Activated B cell treated with CpG ODN at 0.5 μM for 24 hours (primary cell): ENCODE results near the gene SMIM14. TPM values are rescaled to one million over a fixed set of nuclear protein-coding genes. Genes with fewer than 3 reads are reported as not detected.
A peak's percentile ranks its signal among the peaks of the same experiment; 100 is the strongest.

Experiments
- ATAC-seq: fragments of 200-7000 bp; cut with Tn5 transposase; one replicate; pipeline ENCODE4 v1.10.0; 2021; ENCODE audit warnings: low read depth, mild to moderate bottlenecking, moderate library complexity
- CTCF ChIA-PET: fragments of 350-600 bp; sonication (Branson Sonifier 250); formaldehyde crosslinking; loops from one replicate; lab custom pipeline; 2021; ENCODE audit warnings: antibody characterized with exemption; lab: Charles Lee
- POLR2A ChIA-PET: fragments of 350-600 bp; sonication (Branson Sonifier 250); formaldehyde crosslinking; loops from one replicate; lab custom pipeline; 2021; ENCODE audit warnings: antibody characterized with exemption; lab: Charles Lee
- DNase-seq: peaks from one replicate; pipeline ENCODE4 v3.0.0; 2022
- H3K27ac Mint-ChIP-seq: one replicate; pipeline ENCODE4 v1.8.0; 2020; ENCODE audit warnings: mixed read lengths
- H3K27me3 Mint-ChIP-seq: one replicate; pipeline ENCODE4 v1.8.0; 2021; ENCODE audit warnings: mixed read lengths
- H3K36me3 Mint-ChIP-seq: one replicate; pipeline ENCODE4 v1.8.0; 2021; ENCODE audit warnings: low read depth, mixed read lengths
- H3K4me1 Mint-ChIP-seq: one replicate; pipeline ENCODE4 v1.8.0; 2021; ENCODE audit warnings: mixed read lengths
- H3K4me3 Mint-ChIP-seq: one replicate; pipeline ENCODE4 v1.8.0; 2020; ENCODE audit warnings: mild to moderate bottlenecking, mixed read lengths
- H3K9me3 Mint-ChIP-seq: one replicate; pipeline ENCODE4 v1.8.0; 2020; ENCODE audit warnings: mixed read lengths
- intact Hi-C: fragments of 100-400 bp; cut with micrococcal nuclease; formaldehyde crosslinking; loops from one replicate; pipeline ENCODE4 v1.15.1; 2024
- total RNA-seq: library from RNA; stranded (reverse); gene quantifications from 2 replicates; pipeline ENCODE4 v1.2.3, GENCODE V29; 2022
- TF ChIP-seq, protein P1 (sequence below): fragments of 200-600 bp; IDR thresholded peaks from one replicate; pipeline ENCODE4 v1.8.0; 2022; ENCODE audit warnings: antibody characterized with exemption, mild to moderate bottlenecking

SMIM14 gene
- total RNA-seq, 1 donor from 2014 or later, result 83.1 TPM

DNA sequence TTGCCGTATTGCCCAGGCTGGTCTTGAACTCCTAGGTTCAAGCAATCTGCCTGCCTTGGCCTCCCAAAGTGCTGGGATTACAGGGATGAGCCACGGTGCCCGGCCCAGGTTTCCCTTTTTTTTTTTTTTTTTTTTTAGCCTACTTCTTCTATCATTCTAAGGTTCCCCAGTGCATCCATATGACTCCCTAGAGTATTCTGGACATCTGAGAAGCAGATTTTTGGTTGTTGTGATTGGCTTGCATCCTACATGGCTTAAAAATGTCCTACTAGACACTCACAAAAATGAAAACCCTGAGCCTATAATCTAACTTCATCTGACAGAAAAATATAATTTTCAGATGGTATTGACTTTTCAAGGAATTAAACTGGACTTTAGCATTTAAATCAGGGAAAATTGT is 41.7 kb downstream of the SMIM14 start:
- POLR2A ChIA-PET, result interaction anchor here (0.8 to 1.3 kb wide), 3 partner anchors 40 to 703 kb away, joined by 4 to 7 read pairs (median 5); partner anchors contain the start of gene SMIM14

DNA sequence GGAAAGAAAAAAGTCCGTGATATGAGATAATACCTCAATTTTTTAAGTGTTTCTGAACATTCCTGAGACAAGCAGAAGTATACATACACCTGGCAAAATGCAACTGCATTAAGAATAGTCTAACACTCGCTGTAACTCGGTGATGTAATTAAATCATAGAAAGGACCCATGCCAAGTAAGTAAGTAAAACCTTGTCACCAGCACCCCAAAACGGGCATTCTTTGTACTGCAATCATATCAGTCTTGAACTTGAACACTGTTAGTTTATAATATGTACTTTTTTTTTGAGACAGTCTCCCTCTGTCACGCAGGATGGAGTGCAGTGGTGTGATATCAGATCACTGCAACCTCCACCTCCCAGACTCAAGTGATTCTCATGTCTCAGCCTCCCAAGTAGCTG is 47.4 kb downstream of the SMIM14 start:
- DNase-seq (no peak), ATAC-seq (no peak)
- intact Hi-C loops, result no loop called here
- H3K4me3 Mint-ChIP-seq, result no peak overlapping the region
- no peaks in the 10 kb centered on the region for H3K27me3 Mint-ChIP-seq
- peaks cover 17% of the 10 kb centered on the region for H3K4me1 Mint-ChIP-seq
- POLR2A ChIA-PET, result no interaction called here
- TF ChIP-seq, protein P1, sequence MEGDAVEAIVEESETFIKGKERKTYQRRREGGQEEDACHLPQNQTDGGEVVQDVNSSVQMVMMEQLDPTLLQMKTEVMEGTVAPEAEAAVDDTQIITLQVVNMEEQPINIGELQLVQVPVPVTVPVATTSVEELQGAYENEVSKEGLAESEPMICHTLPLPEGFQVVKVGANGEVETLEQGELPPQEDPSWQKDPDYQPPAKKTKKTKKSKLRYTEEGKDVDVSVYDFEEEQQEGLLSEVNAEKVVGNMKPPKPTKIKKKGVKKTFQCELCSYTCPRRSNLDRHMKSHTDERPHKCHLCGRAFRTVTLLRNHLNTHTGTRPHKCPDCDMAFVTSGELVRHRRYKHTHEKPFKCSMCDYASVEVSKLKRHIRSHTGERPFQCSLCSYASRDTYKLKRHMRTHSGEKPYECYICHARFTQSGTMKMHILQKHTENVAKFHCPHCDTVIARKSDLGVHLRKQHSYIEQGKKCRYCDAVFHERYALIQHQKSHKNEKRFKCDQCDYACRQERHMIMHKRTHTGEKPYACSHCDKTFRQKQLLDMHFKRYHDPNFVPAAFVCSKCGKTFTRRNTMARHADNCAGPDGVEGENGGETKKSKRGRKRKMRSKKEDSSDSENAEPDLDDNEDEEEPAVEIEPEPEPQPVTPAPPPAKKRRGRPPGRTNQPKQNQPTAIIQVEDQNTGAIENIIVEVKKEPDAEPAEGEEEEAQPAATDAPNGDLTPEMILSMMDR, result no peak
- H3K36me3 Mint-ChIP-seq, result peaks cover 21% of the 10 kb centered on the region
- H3K9me3 Mint-ChIP-seq, result no peaks in the 10 kb centered on the region
- no peak overlapping the region for H3K27ac Mint-ChIP-seq
- CTCF ChIA-PET, result no interaction called here

More for the DNA sequence above, 41.7 kb downstream of the SMIM14 start:
- CTCF ChIA-PET, result no interaction called here
- H3K9me3 Mint-ChIP-seq, result no peaks in the 10 kb centered on the region
- peaks cover 49% of the 10 kb centered on the region for H3K36me3 Mint-ChIP-seq
- H3K27me3 Mint-ChIP-seq, result no peaks in the 10 kb centered on the region
- ATAC-seq, result no peak
- intact Hi-C loops, result no loop called here
- no peak for DNase-seq
- TF ChIP-seq, protein P1, result no peak
- no peak overlapping the region for H3K4me3 Mint-ChIP-seq
- H3K27ac Mint-ChIP-seq, result no peak overlapping the region
- peaks cover 30% of the 10 kb centered on the region for H3K4me1 Mint-ChIP-seq

DNA sequence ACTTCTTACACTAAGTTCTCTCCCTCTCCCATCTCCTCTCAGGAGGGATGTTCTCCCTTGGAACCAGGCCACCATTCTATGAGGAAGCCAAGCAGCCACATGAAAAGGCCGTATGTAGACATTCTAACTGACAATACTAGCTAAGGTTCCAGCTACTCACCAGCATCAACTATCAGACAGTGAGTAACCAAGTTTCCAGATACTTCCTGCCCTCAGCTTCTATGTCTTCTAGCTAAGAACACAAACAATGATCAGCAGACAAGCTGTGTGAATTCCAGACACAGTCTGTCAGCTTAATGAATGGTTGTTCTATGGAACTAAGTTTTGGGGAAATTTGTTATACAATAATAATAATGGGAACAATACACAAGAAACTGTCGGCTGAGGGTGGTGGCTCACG is 50.8 kb downstream of the SMIM14 start:
- CTCF ChIA-PET, result no interaction called here
- intact Hi-C loops, result no loop called here
- no peaks in the 10 kb centered on the region for H3K9me3 Mint-ChIP-seq
- no peak for DNase-seq
- peak overlapping the region; percentile 6 for H3K27ac Mint-ChIP-seq
- ATAC-seq, result no peak
- peaks cover 18% of the 10 kb centered on the region for H3K4me1 Mint-ChIP-seq
- H3K4me3 Mint-ChIP-seq, result no peak overlapping the region
- TF ChIP-seq, protein P1, result no peak
- peaks cover 35% of the 10 kb centered on the region for H3K36me3 Mint-ChIP-seq
- POLR2A ChIA-PET, result interaction anchor here (1.5 kb wide), 1 partner anchor 51 kb away, joined by 6 read pairs; the partner anchor contains the start of gene SMIM14
- H3K27me3 Mint-ChIP-seq, result no peaks in the 10 kb centered on the region

DNA sequence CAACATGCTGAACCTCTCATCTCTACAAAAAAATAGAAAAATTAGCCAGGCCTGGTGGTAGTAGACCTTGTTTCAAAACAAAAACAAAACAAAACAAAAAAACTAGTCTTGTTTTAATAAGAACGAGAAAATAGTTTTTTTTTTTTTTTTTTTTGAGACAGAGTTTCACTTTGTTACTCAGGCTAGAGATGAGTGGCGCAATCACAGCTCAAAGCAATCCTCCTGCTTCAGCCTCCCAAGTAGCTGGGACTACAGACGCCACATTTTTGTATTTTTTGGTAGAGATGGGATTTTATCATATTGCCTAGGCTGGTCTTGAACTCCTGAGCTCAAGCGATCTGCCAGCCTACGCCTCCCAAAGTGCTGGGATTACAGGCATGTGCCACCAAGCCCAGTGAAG is 63.7 kb downstream of the SMIM14 start:
- DNase-seq (no peak), ATAC-seq (no peak)
- intact Hi-C loops, result no loop called here
- H3K4me3 Mint-ChIP-seq, result no peak overlapping the region
- POLR2A ChIA-PET, result interaction anchor here (0.6 to 2.9 kb wide), 6 partner anchors 17 to 153 kb away, joined by 3 to 14 read pairs (median 7); partner anchors contain the start of gene SMIM14
- TF ChIP-seq, protein P1, result no peak
- H3K9me3 Mint-ChIP-seq, result no peaks in the 10 kb centered on the region
- peak overlapping the region; percentile 56 for H3K27ac Mint-ChIP-seq
- CTCF ChIA-PET, result no interaction called here
- H3K27me3 Mint-ChIP-seq, result no peaks in the 10 kb centered on the region
- peaks cover 26% of the 10 kb centered on the region for H3K36me3 Mint-ChIP-seq
- H3K4me1 Mint-ChIP-seq, result peaks cover 24% of the 10 kb centered on the region

DNA sequence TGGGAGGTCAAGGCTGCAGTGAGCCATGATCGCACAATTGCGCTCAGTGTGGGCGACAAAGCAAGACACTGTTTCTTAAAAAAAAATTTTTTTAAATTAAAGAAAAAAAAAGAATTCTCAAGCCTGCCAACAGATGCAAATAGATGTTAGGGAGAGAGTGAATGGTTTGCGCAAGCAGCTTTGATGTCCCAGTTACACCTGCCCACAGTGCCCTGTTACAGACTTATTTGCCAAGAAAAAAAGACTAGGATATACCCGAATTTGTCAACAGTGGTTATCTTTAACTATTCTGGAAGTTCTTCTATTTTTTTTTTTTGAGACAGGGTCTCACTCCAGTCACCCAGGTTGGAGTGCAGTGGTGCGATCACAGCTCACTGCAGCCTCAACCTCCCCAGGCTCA is 67.2 kb downstream of the SMIM14 start:
- POLR2A ChIA-PET, result interaction anchor here (0.5 kb wide), 1 partner anchor 24 kb away, joined by 4 read pairs; no protein-coding TSS in a partner anchor
- H3K4me1 Mint-ChIP-seq, result peaks cover 33% of the 10 kb centered on the region

More for the DNA sequence above, 67.2 kb downstream of the SMIM14 start:
- H3K27ac Mint-ChIP-seq, result no peak overlapping the region
- H3K36me3 Mint-ChIP-seq, result peaks cover 25% of the 10 kb centered on the region
- CTCF ChIA-PET, result interaction anchor here (0.6 kb wide), 1 partner anchor 405 kb away, joined by 3 read pairs; no protein-coding TSS in a partner anchor
- H3K4me3 Mint-ChIP-seq, result no peak overlapping the region
- ATAC-seq, result no peak
- TF ChIP-seq, protein P1, result no peak
- DNase-seq, result no peak
- no peaks in the 10 kb centered on the region for H3K9me3 Mint-ChIP-seq
- intact Hi-C loops, result no loop called here
- no peaks in the 10 kb centered on the region for H3K27me3 Mint-ChIP-seq
